ENCODE measurements around the gene CC2D2A. TPM values are rescaled to one million over a fixed set of nuclear protein-coding genes. Genes with fewer than 3 reads are reported as not detected.

The CC2D2A gene
- total and polyA plus RNA-seq, 9 of the 15 experiments (the other 6 are each of a cell fraction or from before 2014, with no cell fraction given), result 0.36 to 2.5 (median 1.6) TPM

GRCh38 chr4:15568821-15569220 is 99.1 kb downstream of the CC2D2A start:
- Histone ChIP-seq H3K4me3 (no peak overlapping the region), H2AFZ (ENCODE audit: low read depth, low read length) (no peak overlapping the region), H3K9me1 (ENCODE audit: control insufficient read depth, insufficient read depth, low read length) (no peaks in the 10 kb centered on the region), H3K4me1 (replicated peaks in 1 of 2; ENCODE audit: control insufficient read depth in 2 of 2, insufficient read depth in 2 of 2, low read length in 2 of 2) (no peaks in the 10 kb centered on the region), H3K9me3 (replicated peaks; ENCODE audit: control insufficient read depth, insufficient read depth, low read depth, low read length) (no peaks in the 10 kb centered on the region), H3K79me2 (ENCODE audit: control insufficient read depth, insufficient read depth, low read length) (no peaks in the 10 kb centered on the region), H3K27ac (ENCODE audit: extremely low read depth, low read depth, low read length) (no peak overlapping the region), H3K27me3 (ENCODE audit: control insufficient read depth in 2 of 2, insufficient read depth in 2 of 2, low read length in 2 of 2) (no peaks in the 10 kb centered on the region), H3K36me3 (ENCODE audit: control insufficient read depth, insufficient read depth, low read length) (no peaks in the 10 kb centered on the region), H3K4me2 (ENCODE audit: insufficient read depth, low read length) (no peak overlapping the region), H4K20me1 (replicated peaks; ENCODE audit: control insufficient read depth, insufficient read depth, low read length) (no peaks in the 10 kb centered on the region), H3K9ac (ENCODE audit: insufficient read depth in 1 of 2, low read depth in 2 of 2, low read length in 2 of 2) (no peak overlapping the region)
- intact Hi-C loops (cut with micrococcal nuclease) (no loop called here), in situ Hi-C loops (cut with MboI) (no loop called here)
- CTCF ChIA-PET (ENCODE audit: low intra/inter-chr PET ratio), result no interaction called here
- ATAC-seq, result no peak
- DNase-seq (ENCODE audit: extremely low read depth in 1 of 4, low spot score in 3 of 4), result no peak
- BruUV-seq (replicated peaks), result no TSS peak
- POLR2A ChIA-PET, result interaction anchor here (0.6 kb wide), 1 partner anchor 1577 kb away, joined by 3 read pairs; no protein-coding TSS in a partner anchor
- FAIRE-seq, result no peak
- TF ChIP-seq, protein P1, sequence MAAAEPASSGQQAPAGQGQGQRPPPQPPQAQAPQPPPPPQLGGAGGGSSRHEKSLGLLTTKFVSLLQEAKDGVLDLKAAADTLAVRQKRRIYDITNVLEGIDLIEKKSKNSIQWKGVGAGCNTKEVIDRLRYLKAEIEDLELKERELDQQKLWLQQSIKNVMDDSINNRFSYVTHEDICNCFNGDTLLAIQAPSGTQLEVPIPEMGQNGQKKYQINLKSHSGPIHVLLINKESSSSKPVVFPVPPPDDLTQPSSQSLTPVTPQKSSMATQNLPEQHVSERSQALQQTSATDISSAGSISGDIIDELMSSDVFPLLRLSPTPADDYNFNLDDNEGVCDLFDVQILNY (CRISPR knock-in tag; IDR thresholded peaks at IDR 0.05), result no peak
- no peak for TF ChIP-seq NCOR1 (IDR thresholded peaks at IDR 0.05)
- TF ChIP-seq ZBTB11 (CRISPR knock-in tag; IDR thresholded peaks at IDR 0.05), result no peak
- TF ChIP-seq, protein P2, sequence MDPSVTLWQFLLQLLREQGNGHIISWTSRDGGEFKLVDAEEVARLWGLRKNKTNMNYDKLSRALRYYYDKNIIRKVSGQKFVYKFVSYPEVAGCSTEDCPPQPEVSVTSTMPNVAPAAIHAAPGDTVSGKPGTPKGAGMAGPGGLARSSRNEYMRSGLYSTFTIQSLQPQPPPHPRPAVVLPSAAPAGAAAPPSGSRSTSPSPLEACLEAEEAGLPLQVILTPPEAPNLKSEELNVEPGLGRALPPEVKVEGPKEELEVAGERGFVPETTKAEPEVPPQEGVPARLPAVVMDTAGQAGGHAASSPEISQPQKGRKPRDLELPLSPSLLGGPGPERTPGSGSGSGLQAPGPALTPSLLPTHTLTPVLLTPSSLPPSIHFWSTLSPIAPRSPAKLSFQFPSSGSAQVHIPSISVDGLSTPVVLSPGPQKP (CRISPR knock-in tag; IDR thresholded peaks at IDR 0.05), result no peak
- TF ChIP-seq IFI16 (CRISPR knock-in tag; IDR thresholded peaks at IDR 0.05), result no peak
- TF ChIP-seq BACH1 (tag; IDR thresholded peaks at IDR 0.05), result no peak
- no peak for TF ChIP-seq HDAC3 (IDR thresholded peaks at IDR 0.05; ENCODE audit: borderline replicate concordance, partially characterized antibody)

All from K562 (cell line).